GM21576 (cell line): ENCODE results near the gene DCC.

Experiments used
- ATAC-seq: cut with Tn5 transposase; IDR thresholded peaks from one replicate; pipeline ENCODE4 v1.9.1; 2021; ENCODE audit warnings: mild to moderate bottlenecking, moderate library complexity; ENCODE audit not compliant: unreplicated experiment

DCC gene

DNA sequence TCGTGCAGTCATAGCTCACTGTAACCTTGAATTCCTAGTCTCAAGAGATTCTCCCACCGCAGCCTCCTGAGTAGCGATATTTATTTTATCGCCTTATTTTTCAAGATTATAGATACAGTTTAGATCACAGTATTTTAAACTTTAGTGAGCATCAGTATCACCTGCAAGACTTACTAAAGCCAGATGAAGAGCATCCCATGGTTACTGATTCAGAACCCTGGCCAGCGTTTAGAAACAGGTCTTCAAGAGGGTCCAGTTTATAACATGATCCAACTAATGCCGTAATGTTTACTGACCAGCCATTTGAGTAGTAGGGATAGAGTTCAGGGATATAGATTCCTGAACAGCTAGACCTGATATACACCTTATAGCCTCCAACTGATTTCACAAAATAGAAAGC lies 146.1 kb downstream of the DCC start:
- ATAC-seq = no peak

DNA sequence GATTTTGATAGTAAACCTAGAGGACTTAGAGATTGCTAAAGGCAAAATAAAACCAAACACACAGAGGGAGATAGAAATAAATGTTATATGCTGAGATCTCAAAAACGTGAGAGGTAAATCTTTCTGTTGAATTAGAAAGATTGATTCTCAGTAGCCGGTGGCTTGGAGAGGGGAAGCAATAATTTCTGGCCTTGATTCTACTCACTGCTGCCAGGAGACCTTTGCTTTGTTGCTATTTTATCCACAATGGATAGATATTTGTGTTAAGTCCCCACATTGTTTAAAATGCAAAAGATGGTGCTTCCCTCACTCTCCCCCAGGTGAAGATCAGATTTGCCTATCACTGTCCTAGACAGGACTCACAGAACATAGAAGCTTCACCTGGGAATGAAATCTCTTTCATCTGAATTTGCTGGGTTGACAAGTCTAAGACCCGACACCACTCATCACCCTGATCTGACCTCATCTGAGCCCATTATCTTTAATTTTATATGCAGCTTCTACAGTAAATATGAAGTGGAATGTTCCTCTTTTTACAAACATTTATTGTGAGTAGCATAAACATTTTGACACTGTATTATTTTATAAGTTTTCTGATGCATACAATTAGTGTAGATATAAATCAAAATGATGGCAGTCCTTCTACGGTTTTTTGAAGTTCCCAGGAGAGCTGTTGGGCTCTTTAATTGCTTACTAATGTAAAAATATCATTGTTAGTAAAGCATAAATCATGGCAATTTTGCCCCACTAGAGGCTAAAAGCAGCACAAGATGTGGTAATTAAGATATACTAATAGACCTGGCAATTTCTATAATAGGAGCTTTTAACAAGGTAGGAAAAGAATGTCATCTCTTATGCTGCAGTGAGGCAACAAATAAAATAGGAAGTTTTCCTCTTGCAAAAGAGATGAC lies 149.7 kb downstream of the DCC start:
- ATAC-seq = no peak

DNA sequence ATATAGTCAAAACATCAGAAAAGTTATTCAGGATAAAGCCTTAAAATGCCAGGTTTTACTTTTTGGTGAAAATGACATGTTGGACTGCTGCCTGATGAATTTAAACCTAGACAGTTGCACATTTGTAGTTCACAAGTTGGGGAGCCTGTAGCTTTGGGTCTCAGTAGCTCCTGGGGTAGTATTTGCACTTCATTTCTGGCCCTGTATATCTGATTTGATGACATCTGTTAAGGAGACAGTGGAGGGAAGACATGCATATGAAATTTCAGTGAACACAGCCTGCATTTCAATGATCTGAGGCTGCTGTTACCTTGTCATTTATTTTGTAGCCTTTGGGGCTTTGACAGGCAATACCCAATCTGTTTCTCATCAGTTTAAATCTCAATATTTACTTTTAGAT lies 156.4 kb downstream of the DCC start:
- no peak for ATAC-seq

DNA sequence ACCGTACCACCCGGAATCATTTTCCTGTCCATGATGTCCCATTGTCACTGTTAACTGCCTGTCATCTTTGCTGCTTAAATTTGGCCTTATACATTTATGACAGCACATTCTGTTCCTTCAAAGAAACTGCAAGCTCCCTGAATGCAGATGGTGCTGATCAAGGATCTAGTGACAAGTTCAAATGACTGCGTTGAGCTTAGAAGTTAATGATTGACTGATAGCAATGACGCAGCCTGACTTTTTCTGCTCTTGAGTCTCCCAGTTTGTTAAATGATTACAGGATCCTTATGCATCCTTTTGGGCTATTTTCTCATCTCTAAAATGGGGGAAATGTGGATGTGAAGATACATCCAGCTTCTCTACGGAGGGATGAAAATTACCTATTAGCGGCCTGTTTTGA lies 159.0 kb downstream of the DCC start:
- no peak for ATAC-seq

DNA sequence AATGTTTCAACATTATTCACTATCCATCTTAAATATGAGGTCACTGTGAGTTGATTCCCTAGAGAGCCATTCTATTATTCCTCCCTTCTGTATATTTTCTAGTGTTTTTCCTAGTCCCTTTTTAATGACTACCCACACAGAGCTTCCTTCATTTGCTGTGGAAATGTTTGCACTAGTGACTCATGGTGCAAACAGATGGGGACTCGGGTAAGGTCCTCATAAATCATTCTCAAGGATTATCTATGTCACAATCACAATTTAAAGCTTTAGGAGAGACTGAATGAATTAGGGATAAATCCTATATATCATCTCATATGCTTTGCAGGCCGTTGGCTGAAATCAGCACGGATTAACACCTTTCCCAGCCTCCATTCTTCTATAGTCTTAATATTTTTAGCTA lies 159.6 kb downstream of the DCC start:
- no peak for ATAC-seq

DNA sequence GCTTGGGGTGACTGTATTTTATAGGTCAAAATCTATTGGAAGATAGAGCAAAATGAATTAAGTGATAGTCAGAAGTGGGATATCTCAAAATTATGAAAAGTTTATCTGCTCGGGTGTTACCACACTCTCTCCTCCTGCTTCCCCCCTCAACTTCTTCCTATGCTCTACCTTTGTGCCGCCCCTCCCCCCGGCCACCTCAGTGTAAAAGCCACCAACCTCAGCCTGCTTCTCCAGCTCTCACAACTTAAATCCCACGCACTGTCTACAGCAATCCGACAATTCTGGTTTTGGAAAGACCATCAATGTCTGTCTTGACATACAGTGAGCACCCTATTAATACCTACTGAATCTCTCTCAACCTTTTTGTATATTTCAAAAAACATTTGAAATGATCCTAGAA lies 164.6 kb downstream of the DCC start:
- no peak for ATAC-seq

DNA sequence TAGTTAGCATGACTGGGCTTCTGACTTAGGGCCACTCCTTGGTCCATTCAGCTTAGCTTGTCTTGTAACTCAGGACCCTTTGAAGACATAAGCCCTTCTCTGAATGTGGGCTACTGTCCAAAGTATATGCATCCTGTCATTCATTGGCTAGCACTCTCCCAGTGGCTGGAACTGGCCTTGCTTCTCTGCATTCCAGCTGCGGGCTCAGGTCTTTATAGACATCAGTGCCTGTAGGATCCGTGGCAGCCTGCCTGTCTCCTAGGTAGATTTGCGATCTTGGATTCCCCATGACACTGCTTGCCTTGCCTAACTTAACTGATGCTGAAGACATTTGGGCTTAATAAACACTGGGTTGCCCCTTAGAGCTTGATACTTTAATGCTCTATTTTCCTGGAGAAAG lies 170.1 kb downstream of the DCC start:
- no peak for ATAC-seq

DNA sequence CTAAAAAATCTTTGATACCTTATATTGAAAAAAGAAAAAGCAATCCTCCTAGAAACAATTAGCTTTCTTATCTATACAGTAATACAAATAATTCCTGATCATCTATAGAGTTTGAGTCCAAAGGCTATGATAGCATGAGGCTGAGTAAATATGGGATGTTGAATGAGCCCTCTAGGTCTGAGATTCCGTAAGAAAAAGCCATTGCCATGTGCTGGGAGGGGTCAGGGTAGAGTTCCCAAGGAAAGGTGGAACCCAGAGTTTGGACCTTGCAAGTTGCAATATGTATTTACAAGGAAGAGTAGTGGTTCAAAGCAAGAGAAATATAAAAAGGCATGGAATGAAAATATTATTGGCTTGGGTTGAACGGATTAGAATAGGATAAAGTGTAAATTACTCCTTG lies 178.1 kb downstream of the DCC start:
- ATAC-seq = no peak

DNA sequence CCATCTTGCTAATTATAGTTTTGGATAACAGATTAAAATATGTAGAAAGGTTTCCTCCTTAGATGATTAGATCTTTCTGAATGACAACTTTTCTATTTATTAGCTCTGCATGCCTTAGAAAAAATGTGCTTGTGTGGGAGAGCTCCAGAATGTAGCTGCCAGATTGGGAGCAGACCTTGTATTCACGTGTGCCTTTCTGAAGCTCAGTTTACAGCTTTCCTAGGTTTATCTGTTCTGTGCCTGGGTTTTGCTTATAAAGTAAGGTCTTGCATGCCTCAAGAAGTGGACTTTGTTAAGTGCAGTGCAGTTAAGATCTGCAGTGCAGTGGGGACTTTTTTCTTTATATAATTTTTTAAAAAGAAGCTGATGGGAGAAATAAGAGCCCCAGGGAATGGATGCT lies 179.0 kb downstream of the DCC start:
- ATAC-seq = no peak

DNA sequence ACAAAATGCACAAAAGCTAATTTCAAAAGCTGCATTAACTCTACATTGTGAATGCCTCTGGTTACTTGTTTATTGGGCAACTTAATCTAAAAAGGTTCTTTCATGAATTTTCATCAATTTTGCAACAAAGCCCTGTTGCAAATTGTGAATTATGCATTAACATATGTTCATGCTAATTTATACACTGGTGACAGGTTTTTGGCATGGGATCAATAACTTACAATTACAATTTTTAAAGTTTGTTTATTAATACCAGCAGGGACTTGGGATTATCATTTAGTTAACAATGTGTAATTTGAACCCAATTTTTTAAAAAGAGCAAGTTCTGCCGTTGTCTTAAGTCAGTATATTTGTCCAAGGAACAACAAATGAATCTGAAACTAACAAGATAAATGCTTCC lies 183.6 kb downstream of the DCC start:
- ATAC-seq = no peak

DNA sequence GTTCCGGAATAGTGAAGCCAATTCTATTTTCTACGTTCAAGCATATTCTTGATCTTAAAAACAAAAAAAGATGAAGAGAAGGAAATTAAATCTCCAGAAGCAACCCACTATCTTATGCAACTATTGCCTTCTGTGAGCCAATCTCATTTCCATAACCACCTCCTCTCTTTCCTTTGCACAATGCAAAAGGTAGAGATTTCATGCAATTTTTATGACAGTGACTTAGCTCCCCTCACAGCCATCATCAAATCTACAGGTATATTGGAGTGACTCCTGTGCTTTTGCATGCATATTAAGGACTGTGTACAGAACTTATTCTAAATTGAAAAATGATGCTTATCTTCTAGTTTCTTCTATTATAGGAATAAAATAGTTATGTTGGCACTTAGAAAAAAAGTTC lies 191.8 kb downstream of the DCC start:
- no peak for ATAC-seq

DNA sequence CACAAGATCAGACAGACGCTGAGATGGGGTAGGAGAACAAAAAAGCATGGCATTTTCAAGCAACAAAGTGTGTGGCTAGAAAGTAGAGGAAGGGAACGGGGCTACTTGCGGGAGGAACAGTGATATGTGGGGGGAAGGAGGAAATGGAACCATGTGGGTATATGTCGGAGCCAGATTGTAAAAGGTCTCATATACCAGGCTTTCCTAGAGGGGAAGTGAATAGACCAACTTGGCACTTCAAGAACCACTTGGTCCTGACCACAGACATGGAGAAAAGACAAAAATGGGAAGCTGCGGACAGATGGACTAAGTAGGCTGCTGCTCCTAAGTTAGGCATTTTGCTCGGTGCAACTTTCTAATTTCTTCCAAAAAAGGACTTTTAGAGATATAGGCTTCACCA lies 196.0 kb downstream of the DCC start:
- ATAC-seq = no peak

DNA sequence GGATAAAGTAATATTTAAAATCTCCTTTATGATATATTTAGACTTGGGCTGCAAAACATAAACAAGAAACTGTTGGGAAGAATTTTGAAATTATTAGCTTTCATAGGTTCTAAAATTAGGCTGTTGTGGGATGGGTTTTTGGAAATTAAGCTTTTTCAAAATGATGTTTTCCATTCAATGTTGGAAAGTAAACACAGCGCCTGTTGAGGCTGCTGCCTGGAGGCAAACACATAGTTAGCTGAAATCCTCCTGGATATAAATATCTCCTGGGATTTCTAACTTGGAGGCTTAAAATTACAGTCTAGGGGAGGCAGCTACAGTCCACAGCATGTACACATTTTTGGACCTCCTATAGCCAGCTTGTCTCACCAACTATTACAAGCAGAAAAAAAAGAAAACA lies 197.3 kb downstream of the DCC start:
- ATAC-seq = no peak

DNA sequence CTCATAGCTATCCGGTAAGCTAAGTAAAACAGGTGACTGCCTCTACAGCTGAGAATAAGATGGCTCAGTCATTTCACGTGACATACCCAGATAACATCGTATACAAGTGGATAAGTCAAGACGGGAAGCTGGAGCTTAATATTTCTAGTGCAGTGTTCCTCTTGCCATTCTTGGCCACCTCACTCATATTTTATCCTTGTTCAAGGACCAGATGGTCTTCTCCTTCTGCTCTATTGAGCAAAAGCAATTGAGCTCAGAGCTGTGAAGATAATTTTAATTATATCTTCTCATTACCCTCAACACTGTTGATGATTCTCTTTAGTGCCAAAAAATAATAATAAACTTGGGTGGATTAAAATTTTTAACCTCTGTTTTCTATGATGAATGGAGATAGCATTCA lies 201.1 kb downstream of the DCC start:
- ATAC-seq = no peak

DNA sequence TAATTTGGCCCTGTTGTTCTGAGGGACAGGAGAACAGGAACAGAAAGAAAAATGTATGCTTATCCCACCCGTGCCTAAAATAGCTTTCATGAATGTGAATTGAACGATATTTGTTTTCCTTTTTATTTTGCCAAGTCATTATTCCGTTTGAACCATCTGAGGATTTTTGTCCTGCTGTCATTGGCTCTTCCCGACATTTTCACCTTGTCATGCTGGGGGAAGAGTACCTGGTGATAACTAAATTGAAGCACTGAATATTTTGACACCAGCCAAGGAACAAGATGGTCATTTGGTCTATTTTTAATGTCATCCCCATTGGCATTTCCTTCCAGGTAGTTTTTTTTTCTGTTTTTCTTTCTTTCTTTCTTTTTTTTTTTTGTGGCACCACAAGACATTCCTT lies 204.1 kb downstream of the DCC start:
- no peak for ATAC-seq

DNA sequence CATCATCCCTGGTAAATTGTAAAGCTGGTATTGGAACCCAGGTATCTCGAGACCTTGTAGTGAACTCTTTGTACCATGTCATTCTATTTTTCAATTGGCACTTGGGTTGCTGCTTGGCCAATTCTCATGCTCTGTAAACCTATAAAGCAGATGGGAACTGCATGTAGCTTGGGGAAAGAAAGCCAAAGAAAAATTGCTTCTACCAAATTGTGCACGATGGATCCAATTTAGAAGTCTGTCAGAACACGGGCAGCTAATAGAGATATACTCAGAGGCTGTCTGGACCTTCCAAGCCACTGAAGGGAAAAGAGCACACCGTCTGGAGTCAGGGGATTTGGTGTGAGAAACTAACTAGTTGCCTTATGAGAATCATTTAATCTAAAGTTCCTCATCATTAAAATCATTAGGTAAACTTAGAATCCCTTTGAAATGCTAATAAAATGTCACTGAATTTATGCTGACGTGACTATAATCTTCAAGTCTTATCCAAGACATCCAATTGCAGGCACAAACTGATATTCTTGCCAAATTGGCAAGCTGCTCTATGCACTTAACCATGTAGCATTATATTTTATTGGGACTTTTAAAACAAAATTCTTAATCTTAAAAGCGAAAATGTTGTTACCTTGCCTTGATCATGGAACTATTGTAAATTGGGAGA lies 206.8 kb downstream of the DCC start:
- ATAC-seq = no peak

DNA sequence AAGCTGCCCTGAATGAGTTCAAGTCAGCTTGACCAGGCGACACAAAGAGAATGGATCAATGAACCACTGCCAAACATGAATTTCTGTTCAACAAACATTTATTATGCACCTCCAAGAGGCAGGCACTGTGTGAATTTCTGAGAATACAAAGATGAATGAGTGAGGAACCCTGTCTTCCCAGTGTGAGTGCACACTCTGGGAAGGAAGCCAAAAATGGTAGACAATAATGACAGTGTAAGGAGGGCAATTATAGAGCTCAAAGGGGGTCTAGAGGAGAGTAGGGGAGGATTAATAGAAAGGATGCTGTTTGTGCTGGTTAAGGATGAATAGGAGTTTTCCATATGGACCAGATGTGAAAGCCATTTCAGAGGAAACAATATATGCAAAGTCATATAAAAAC lies 213.4 kb downstream of the DCC start:
- ATAC-seq = no peak

DNA sequence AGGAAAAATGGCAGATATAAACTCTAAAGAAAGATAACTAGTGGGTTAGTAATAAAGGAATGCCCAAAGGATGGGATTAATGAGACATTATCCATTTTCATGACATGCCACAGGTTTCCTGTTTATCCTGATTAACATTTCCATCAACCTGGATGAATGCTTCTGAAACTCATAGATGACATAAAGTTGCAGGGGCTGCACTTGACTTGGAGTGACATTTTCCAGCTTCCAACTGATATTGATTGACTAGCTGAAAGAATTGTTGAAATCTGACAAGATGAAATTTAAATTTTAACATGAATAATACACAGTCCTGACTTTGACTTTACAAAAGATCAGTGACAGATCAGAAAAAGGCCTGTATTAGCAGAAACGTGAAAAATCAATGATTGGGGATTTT lies 214.2 kb downstream of the DCC start:
- ATAC-seq = no peak

DNA sequence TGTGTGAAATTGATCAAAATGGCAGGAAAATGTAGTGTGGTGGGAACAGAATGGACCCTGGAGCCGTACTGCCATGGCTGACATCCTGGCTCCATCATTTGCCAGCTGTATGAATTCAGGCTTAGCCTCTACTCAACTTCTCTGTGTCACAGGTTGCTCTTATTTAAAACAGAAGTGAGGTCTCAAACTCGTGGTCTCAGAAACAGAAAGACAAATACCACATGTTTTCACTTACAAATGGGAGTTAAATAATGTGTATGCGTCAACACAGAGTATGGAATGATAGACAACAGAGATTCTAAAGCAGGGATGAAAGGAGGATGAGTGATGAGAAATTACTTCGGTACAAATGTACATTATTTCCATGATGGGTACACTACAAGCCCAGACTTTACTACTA lies 227.4 kb downstream of the DCC start:
- ATAC-seq = no peak

DNA sequence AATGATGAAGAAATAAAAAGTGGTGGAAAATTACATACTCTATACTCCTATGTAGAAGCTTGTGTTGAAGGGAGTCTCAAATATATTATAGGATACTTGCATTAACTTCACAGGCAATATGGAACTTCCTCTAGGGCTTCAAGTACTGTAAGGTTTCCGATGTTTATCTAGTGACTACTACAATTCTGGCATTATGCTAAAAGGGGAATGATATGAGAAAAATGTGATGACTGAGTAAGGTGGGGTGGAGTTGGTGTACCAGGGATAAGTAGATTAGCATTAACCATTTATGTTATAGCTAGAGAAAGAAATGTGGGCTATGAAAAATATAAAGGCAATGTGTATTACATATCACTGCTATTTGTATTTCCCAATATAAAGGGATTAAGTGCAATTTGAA lies 229.5 kb downstream of the DCC start:
- no peak for ATAC-seq

DNA sequence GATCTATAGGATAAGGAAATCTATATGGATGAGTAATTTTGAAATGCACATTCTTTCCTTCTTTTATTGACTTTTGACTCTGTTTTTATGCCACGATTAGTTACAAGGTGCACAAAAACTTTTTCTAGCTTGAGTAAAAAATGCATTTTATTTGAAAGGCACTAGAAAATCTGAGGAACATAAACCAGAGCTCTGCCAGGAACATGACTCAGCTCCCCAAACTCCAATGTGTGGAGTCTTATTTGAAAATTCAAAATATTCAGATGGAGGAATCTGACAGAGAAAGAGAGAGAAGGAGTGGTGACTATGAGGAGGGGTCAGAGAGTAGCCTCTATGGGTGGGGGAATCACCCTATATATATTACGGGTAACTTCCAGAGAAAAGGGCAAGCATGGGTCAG lies 231.0 kb downstream of the DCC start:
- no peak for ATAC-seq
